Fibroblast of the aortic adventitia (primary cell): Measurements from ENCODE around the gene IGLL5. TPM values are rescaled to one million over a fixed set of nuclear protein-coding genes. Genes with fewer than 3 reads are reported as not detected.

Experiments
- DNase-seq: peaks from one replicate; pipeline ENCODE4 v3.0.0-alpha.2; 2010; ENCODE audit warnings: low read depth
- H3K4me3 ChIP-seq: 2 replicates; pipeline ENCODE4 v1.5.1; 2011; ENCODE audit warnings: low read depth, mild to moderate bottlenecking, control low read depth, low read length, moderate library complexity
- total RNA-seq: library from RNA; depleted of rRNA; stranded (reverse); fragments of >200 nt; gene quantifications from 2 replicates; pipeline ENCODE4 v1.2.3, GENCODE V29; 2012; ENCODE audit warnings: low replicate concordance
- TF ChIP-seq, protein P1 (sequence below): IDR thresholded peaks from 2 replicates; pipeline ENCODE4 v1.5.1; 2011; ENCODE audit warnings: mild to moderate bottlenecking, low read length, control low read depth, inconsistent platforms; ENCODE audit not compliant: insufficient read depth

The IGLL5 gene
- total RNA-seq, 1 donor, result not detected

DNA sequence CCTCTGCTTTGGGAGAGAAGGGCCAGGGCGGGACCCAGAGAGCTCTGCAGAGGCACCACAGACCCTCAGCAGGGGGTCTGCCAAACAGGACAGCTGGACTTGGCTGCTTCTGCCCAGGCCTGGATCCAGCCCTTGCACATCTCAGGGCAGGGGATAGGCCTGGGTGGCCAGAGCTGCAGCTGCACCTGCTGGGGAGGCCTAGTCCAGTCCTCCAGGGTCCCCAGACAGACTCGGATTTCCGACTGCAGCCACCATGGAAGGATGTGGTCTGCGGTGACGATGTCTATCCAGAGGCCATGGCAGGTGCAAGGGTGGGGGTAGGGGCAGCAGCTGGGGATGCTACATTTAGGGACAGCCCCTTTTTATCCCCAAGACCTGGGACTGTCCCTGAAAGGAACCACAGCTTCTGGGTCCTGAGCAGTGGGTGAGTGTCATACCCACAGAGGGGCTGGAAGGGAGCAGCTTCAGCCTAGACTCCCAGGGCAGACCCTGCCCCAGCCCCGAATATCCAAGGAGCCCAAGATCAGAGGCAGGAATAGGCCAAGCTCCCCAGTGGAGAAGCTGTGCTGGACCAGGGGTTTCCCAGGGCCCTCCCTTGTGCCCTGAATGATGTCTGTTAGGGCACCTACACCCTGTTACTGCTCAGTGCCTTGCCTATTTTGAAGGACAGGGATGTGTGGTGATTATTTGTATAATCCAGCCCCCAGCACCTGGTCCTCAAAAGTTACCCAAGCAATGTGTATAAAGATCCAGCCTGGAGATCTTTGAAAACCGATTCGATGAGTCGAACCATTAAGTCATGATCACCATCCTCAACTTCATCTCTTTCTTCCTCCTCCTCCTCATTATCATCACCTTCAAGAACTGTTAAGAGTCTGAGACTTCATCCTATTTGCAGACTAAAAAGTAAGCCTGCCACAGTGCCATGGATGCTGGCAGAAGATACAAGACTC is 2.5 kb upstream of the IGLL5 start:
- H3K4me3 ChIP-seq, result no peak overlapping the region
- DNase-seq, result no peak
- TF ChIP-seq, protein P1, sequence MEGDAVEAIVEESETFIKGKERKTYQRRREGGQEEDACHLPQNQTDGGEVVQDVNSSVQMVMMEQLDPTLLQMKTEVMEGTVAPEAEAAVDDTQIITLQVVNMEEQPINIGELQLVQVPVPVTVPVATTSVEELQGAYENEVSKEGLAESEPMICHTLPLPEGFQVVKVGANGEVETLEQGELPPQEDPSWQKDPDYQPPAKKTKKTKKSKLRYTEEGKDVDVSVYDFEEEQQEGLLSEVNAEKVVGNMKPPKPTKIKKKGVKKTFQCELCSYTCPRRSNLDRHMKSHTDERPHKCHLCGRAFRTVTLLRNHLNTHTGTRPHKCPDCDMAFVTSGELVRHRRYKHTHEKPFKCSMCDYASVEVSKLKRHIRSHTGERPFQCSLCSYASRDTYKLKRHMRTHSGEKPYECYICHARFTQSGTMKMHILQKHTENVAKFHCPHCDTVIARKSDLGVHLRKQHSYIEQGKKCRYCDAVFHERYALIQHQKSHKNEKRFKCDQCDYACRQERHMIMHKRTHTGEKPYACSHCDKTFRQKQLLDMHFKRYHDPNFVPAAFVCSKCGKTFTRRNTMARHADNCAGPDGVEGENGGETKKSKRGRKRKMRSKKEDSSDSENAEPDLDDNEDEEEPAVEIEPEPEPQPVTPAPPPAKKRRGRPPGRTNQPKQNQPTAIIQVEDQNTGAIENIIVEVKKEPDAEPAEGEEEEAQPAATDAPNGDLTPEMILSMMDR, result no peak

DNA sequence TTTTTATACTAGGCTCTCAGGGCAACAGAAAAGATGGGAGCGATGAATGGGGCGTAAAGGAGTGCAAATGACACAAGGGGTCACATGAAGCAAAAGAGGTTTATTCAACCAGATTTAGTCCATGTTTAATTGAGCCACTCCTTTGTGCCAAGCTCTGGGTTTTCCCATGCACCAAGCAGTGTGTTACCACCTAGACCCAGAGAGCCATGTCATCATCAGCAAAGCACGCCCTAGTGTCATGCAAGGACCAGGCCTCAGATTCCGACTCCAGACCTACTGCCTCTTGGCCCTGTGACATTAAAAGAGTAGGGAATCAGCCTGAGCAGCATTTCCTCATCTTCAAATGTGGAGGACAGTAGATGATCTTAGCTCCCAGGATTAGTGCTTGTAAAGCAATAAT is 1.1 kb upstream of the IGLL5 start:
- no peak for DNase-seq
- TF ChIP-seq, protein P1, result no peak
- H3K4me3 ChIP-seq, result no peak overlapping the region

DNA sequence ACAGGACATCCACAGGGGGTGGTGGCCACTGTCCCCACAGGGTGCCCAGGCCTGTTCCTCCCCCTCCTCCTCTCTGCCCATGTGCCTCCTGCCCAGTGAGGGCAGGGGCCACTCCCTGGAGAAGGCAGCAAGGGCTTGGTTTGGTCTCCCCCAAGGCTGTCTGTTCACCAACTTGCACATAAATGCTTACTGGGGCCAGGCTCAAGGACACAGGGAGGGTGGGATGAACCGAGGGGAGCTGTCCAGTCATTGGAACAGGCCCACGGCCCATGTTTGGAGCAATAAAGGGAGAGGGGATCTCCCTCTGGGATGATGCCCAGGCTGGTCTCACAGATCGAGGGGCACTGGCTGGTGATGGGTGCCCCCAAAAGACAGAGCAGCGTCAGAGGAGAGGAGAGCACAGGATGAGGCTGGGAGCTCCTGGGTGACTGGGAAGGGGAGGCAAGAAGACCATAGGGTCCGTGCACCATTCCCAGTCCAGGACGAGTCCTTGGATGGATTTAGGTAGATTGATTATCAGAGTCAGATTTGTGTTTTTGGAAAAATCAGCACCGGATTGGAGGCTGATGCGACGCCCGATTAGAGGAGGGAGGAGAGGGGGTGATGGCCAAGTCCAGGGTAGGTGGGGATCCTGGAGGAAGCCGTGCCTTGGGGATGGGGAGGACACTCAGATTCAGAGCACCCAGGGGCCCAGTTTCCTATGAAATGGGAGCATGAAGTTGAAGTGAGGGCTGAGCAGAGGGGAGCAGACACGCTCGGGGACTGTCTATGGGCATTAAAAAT is 1.1 kb downstream of the IGLL5 start:
- no peak overlapping the region for H3K4me3 ChIP-seq
- no peak for DNase-seq
- TF ChIP-seq, protein P1, result no peak

DNA sequence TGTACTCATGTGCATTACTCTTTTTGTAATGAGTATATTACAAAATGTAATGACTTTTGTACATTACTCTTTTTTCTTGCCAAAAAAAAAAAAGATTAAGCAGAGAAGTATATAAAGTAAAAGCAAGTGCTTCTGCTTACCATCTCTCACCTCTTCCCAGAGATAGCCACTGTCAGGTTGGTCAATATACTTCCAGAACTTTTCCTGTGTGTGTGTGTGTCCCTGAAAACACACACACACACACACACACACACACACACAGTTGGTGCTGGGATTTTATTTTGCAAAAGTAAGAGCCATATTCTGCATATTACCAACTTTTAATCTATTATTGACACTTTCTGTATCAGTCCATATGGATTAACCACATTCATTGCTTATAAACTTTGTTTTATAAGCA is 2.5 kb downstream of the IGLL5 start:
- no peak for DNase-seq
- TF ChIP-seq, protein P1, result no peak
- no peak overlapping the region for H3K4me3 ChIP-seq

DNA sequence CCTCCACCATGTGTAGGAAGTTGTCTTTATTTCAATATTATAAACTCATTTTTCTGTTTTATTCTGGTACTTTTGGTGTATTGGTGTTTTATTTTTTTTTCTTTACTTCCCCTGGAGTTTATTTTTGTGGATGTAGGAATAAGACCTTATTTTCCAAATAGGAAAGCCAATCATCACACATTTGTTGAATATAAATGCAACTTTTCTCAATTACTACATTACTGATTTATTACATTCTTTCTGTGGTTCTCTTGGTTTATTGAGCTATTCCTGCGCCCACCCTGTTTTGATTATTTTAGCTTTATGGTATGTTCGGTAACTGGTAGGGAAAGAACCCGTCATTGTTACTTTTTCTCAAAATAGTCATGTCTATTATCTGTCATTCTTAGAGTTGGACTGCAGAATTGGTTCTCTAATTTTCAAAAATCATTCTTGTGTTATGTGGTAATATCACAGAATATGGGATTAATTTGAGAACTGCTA is 3.6 kb downstream of the IGLL5 start:
- DNase-seq, result no peak
- TF ChIP-seq, protein P1, result no peak
- no peak overlapping the region for H3K4me3 ChIP-seq

DNA sequence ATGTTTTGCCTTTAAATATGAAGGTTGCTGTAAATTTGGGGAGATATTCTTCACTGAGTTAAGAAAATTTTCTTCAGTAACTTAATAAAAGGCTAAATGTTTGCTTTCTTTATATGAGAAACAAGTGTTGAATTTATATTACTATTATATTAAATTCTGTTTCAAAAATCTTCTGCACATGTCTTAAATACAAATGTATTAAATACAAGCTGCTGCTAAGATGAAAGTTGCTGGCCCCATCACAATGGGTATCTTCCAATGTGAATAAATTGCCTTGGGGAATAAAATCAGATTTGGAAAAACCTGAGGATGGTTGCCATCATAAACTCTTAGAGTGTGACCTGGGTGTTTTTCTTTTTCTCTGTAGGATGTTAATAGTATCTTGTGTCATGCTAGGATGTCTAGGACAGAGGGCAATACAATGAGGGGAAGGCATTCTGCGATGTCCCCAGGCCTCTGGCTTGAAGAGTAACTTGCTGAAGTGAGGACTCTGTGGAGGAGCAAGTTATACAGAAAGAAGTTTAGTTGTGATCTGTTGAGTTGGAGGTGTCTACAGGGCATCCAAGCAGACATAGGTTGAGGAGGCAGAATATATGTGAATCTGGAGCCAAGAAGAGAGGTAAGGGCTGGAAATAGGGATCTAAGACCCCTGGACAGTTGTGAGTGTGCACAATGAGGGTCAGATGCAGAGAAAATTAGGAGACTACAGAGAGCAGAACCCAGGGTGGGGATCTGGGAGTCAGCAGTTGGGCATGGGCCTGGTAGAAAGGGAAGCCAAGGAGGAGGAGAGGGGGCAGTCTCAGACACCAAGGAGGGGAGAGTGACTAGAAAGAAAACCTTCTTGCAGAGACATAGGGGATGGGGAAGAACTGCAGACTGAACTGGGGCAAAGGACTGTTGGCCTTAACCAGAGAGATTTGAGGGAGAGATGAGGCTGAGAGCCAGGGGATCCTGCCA is 4.8 kb downstream of the IGLL5 start:
- no peak for DNase-seq
- TF ChIP-seq, protein P1, result no peak
- no peak overlapping the region for H3K4me3 ChIP-seq
